Measurements from ENCODE around the gene ZG16B.

DNA sequence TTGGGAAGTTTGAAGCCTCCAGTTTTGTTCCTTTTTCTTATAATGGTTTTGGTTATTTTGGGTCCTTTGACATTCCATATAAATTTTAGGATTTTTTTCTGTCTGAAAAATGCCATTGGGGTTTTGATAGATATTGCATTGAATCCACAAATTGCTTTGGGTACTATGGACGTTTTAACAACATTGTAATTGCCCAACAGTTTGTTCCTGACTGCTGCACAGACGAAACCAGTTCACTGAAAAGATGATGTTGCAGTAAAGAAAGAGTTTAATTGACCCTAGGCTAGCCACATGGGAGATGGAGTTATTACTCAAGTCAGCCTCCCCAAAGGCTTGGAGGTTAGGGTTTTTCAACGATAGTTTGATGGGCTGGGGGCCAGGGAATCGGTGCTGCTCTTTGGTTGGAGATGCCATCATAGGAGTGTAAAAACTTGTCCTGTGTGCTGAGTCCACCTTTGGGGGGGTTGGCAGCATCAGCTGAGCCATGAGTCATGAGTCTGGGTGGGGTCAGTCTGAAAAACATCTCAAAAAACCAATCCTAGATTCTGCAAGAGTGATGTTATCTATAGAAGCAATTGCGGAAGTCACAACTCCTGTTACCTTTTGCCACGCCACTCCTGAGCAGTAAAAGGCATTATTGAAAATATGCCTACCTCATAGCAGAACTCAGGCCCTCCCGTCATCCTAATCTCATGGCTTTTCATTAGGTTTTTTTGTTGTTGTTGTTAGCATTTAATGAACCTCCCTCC is 34.5 kb upstream of the ZG16B start:
- no peak for TF ChIP-seq TAF1 (IDR thresholded peaks at IDR 0.05; ENCODE audit: borderline replicate concordance, low read depth, low read length)
- TF ChIP-seq POLR2AphosphoS5 (IDR thresholded peaks at IDR 0.05; ENCODE audit: low read depth, low read length), result no peak

Data from GM12892 (cell line).